GM12878 (cell line): ENCODE data around the gene PRR18.

ENCODE experiments used
- SIN3A ChIP-seq: IDR thresholded peaks from 2 replicates; pipeline ENCODE4 v1.6.1; 2012; ENCODE audit warnings: low read depth, low read length, improper control_type of control experiment
- TAF1 ChIP-seq: IDR thresholded peaks from 2 replicates; pipeline ENCODE4 v1.6.1; 2011; ENCODE audit warnings: mild to moderate bottlenecking, low read depth, low read length, borderline replicate concordance
- TF ChIP-seq, protein P1 (sequence below), 3 experiments: IDR thresholded peaks in 2 of 3; conservative IDR thresholded peaks in 1 of 3; 2 replicates each; pipeline ENCODE4 v1.5.1; 2011; ENCODE audit warnings: low read depth in 3 of 3, low read length in 3 of 3, mild to moderate bottlenecking in 3 of 3, control low read depth in 2 of 3, moderate library complexity in 2 of 3, inconsistent platforms in 1 of 3, mixed read lengths in 1 of 3; ENCODE audit not compliant: control insufficient read depth in 2 of 3, insufficient read depth in 1 of 3; ENCODE audit errors: extremely low read depth in 1 of 3

GRCh38 chr6:166293731-166294584 is 14.2 kb downstream of the PRR18 start:
- TF ChIP-seq TAF1 (no peak), SIN3A (no peak)
- TF ChIP-seq, protein P1, sequence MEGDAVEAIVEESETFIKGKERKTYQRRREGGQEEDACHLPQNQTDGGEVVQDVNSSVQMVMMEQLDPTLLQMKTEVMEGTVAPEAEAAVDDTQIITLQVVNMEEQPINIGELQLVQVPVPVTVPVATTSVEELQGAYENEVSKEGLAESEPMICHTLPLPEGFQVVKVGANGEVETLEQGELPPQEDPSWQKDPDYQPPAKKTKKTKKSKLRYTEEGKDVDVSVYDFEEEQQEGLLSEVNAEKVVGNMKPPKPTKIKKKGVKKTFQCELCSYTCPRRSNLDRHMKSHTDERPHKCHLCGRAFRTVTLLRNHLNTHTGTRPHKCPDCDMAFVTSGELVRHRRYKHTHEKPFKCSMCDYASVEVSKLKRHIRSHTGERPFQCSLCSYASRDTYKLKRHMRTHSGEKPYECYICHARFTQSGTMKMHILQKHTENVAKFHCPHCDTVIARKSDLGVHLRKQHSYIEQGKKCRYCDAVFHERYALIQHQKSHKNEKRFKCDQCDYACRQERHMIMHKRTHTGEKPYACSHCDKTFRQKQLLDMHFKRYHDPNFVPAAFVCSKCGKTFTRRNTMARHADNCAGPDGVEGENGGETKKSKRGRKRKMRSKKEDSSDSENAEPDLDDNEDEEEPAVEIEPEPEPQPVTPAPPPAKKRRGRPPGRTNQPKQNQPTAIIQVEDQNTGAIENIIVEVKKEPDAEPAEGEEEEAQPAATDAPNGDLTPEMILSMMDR (IDR thresholded peaks at IDR 0.05 in 2 of 3, conservative IDR thresholded peaks at IDR 0.05 in 1 of 3; ENCODE audit: control insufficient read depth in 2 of 3, extremely low read depth in 1 of 3, insufficient read depth in 1 of 3, low read depth in 3 of 3, low read length in 3 of 3): no peak
